GM21825 (cell line): ENCODE data around the gene CHTF18.
"Not testable (repeated sequence)": the region's sequence is repeated elsewhere in the genome, so short reads cannot be mapped to it uniquely, and the experiment has no call there.

ENCODE experiments used
- ATAC-seq: cut with Tn5 transposase; IDR thresholded peaks from one replicate; pipeline ENCODE4 v1.9.1; 2021; ENCODE audit warnings: mild to moderate bottlenecking, moderate library complexity; ENCODE audit not compliant: unreplicated experiment

CHTF18 gene

GRCh38 chr16:788399-789126 lies at the start of gene CHTF18:
Gene CHTF18 (plus strand): TSS chr16:788620. CDS start chr16:788685, 65 bp downstream.
- ATAC-seq = peak; percentile 54

DNA sequence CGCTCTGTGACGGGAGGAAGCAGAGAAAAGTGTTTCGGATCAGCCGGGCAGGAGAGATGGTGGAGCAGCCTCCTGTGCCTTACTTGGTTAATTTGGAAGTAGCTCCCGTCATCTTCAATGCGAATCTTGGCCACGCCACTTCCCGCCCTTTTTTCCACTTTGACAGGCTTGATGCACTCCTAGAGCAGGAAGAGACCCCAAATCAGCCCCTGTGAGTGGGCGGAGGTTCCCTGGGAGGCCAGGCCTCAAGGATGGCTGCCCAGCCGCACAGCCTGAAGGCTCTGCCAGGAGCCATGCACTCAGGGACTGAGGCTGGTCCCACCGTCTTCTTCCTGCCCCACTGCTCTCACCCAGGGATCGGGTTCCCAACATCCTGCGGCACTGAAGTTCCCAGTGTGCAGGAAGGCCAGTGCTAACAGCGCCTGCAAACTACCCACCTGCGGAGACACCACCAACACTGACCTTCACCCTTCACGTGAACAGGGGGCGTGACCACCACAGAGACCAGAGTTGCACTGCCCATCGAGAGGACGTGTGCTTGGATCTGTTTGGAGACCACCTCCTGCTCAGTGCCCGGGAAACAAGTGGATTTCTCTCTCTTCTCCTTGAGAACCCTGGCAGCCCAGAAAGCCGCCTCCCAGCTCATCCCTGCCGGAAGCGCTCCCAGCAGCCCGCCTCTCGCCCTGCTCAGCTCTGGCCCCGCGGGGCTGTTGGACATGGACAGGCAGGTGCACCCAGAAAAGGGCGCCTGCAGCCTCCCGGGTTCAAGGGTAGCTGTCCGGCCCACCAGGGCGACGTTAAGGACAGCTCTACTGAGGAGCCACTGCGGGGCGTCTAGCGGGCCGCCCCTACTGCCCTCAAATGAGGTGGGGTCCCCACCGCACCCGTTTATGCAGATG lies 48.6 kb upstream of the CHTF18 start:
- ATAC-seq = no peak

- ATAC-seq = no peak
Observed at GRCh38 chr16:740459-740763, 48.0 kb upstream of the CHTF18 start.

DNA sequence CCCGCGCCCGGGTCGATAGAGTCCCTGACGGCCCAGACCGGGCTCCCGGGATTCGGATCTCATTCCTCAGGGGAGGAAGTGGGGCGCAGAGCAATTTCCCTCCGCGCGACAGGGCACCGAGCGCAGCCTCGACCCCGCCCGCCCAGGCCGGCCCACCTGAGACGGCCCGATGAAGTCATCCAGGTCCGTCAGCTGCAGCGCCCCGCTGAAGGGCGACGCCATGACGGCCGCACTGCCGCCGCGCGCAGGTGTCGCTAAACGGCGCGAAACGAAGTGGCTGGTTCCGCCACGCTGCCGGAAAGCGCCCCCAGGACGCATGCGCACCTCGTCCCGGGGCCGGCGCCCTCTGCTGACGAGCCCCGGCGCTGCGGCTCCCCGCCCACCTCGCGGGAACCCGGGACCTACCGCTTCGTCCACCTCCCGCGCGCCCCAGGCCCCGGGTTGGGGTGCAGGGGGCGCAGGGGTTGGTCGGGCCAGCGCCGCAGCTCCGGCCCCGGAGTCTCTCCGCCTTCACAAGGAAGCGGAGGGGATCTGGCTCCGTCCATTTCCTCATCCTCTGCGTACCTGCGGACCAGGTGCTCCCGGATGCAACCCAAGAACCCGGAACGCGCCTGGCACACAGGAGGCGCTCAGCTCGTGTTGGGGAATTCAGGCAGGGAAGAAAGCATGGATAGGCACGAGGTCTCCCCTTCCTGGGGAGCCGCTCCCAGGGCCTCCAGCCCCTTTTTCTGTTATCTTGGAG lies 47.5 kb upstream of the CHTF18 start, which contains the start of gene CIAO3:
Gene CIAO3 (minus strand): TSS at position 234 of the 742 bp plus-strand sequence. CDS start 12 bp downstream, at position 222.
- ATAC-seq = peak; percentile 69

DNA sequence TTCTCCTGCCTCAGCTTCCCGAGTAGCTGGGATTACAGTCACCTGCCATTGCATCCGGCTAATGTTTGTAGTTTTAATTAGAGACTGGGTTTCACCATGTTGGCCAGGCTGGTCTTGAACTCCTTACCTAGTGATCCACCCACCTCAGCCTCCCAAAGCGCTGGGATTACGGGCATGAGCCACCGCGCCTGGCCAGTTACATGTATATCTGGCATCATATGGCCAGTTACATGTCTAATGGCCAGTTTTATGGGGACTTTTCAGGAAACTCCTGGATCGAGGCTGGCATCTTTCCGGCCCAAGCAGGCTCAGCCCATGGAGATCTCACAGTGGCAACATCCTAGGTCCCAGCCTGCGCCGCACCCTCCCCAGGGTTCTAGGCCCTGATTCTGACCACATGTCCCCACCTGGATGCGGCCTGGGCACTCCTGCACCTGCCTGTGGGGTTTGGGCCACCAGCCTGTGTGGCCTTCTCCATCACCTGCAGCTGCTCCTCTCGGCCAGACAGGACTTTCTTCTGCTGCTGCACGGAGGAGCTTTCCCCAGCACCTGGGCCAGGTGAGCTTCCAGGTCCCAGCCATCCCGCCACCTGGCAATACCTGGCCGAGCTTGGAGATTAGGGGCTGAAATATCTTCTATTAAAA lies 46.3 kb upstream of the CHTF18 start:
- ATAC-seq = no peak

DNA sequence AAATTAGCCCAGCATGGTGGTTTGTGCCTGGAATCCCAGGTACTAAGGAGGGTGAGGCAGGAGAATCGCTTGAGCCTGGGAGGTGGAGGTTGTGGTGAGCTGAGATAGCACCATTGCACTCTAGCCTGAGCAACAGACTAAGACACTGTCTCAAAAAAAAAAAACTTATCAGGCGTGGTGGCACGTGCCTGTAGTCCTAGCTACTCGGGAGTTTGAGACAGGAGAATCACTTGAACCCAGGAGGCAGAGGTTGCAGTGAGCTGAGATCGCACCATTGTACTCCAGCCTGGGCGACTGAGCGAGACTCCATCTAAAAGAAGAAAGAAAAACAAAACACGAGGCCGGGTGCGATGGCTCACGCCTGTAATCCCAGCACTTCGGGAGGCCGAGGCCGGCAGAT lies 45.5 kb upstream of the CHTF18 start:
- ATAC-seq = not testable (repeated sequence)

GRCh38 chr16:743794-744500 lies 44.5 kb upstream of the CHTF18 start:
- no peak for ATAC-seq

DNA sequence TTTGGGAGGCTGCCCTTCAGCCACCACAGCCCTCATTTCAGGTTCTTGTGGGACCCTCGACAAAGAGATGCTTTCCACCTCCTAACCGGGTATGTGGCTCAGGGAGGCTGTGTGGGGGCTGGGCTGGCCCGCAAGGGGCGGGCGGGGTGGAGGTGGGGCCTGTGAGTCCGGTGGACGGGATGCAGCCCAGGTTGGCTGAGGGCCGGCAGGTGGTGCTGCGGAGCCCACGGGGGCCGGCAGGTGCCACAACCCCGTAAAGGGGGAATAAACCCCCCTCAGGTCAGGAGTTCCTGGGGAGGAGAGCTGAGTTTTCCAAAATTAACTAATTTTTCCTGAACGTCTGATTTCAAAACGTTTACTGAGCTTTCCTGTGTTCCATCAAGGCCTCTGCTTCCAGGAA lies 42.7 kb upstream of the CHTF18 start:
- no peak for ATAC-seq

DNA sequence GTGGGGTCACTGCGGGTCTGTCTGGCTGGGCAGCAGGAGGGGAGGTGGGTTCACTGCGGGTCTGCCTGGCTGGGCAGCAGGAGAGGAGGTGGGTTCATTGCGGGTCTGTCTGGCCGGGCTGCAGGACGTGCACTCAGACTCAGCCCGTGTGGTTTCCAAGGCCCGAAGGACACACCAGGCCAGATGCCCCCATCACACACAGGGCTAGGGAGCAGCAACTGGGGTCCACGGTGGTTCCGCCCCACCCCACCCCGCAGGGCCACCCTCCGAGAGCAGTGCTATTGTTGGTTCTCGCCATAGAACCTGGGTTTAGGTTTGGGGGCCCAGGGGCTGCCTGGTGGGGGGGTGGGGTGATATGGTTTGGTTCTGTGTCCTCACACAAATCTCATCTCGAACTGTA lies 41.8 kb upstream of the CHTF18 start:
- no peak for ATAC-seq

- no peak for ATAC-seq
Observed at GRCh38 chr16:747978-748746, 40.3 kb upstream of the CHTF18 start.

DNA sequence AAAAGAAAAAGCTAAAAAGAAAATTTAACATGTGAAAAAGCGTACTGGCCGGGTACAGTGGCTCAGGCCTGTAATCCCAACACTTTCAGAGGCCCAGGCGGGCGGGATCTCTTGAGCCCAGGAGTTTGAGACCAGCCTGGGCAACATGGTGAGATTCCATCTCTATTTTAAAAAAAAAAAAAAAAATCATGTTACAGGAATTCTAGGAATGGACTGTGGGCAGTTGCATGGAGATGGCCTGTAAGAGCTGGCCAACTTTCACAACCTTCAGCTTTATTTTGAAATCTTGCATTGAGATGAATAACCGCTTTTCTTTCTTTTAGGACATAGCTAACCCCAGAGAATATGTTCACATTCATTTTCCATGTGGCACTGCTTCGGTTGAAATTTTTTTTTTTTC lies 39.4 kb upstream of the CHTF18 start:
- no peak for ATAC-seq

GRCh38 chr16:750485-750884 lies 37.9 kb upstream of the CHTF18 start:
- ATAC-seq = no peak

- ATAC-seq = no peak
Observed at GRCh38 chr16:751152-752006, 37.0 kb upstream of the CHTF18 start.

DNA sequence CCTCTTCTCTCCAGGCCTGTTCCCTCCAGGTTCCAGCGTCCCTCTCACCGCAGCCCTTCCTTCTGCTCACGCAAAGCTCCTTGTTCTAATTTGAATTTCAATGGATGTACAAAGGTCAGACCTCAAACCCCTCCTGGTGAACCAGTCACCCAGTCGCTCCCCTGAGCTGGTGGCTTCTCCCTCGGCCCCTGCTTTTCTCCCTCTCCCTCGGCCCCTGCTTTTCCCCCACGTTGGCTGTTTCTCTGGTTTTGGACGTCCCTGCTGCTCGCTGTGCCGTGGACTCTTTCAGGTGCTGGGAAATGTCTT lies 36.5 kb upstream of the CHTF18 start:
- ATAC-seq = no peak

DNA sequence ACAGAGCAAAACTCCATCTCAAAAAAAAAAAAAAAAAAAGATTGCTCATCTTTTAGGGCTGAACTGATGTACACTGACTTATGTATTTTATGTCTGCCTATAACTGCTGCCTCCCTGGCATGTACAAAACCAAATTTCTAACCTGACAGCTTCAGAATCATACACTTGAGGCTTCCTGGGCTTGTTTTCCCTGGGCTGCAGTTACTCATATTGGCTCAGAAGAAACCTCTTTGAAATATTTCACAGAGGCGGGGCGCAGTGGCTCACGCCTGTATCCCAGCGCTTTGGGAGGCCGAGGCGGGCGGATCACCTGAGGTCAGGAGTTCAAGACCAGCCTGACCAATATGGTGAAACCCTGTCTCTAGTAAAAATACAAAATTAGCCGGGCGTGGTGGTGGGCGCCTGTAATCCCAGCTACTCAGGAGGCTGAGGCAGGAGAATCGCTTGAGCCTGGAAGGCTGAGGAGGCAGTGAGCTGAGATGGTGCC lies 34.3 kb upstream of the CHTF18 start:
- ATAC-seq = not testable (repeated sequence)

DNA sequence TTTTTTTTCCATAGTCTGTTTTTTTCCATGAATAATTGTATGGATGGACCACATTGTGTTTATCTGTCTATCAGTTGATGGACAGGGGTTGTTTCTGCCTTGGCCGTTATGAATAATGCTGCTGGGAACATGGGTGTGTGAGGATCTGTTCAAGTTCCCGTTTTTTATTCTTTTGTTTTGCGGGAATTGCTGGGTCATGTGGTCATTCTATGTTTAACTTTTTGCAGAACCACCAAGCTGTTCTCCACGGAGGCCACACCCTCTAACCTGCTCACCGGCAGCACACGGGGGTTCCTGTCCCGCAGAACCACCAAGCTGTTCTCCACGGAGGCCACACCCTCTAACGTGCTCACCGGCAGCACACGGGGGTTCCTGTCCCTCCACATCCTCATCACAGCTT lies 33.8 kb upstream of the CHTF18 start:
- ATAC-seq = no peak

DNA sequence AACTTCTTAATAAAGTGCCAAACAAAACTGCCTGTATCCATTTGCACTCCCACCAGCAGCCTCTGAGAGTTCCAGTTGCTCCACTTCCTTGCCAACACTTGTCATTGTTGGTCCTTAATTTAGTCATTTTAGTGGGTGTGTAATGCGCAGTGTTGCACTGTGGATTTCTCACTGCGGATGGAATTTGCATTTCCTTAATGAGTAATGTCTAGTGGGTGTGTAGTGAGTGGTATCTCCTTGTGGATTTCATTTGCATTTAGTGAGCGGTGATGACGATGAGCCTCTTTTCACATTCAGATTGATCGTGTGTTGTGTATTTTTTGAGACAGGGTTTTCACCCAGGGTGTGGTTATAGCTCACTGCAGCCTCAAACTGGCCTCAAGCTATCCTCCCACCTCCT lies 32.0 kb upstream of the CHTF18 start:
- no peak for ATAC-seq

- ATAC-seq = no peak
Observed at GRCh38 chr16:759110-759910, 29.1 kb upstream of the CHTF18 start.
